GM19035 (cell line): Measurements from ENCODE around the gene BRI3BP.

ENCODE experiments used
- ATAC-seq: cut with Tn5 transposase; IDR thresholded peaks from one replicate; pipeline ENCODE4 v1.9.1; 2021; ENCODE audit not compliant: unreplicated experiment

BRI3BP gene, protein sequence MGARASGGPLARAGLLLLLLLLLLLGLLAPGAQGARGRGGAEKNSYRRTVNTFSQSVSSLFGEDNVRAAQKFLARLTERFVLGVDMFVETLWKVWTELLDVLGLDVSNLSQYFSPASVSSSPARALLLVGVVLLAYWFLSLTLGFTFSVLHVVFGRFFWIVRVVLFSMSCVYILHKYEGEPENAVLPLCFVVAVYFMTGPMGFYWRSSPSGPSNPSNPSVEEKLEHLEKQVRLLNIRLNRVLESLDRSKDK

DNA sequence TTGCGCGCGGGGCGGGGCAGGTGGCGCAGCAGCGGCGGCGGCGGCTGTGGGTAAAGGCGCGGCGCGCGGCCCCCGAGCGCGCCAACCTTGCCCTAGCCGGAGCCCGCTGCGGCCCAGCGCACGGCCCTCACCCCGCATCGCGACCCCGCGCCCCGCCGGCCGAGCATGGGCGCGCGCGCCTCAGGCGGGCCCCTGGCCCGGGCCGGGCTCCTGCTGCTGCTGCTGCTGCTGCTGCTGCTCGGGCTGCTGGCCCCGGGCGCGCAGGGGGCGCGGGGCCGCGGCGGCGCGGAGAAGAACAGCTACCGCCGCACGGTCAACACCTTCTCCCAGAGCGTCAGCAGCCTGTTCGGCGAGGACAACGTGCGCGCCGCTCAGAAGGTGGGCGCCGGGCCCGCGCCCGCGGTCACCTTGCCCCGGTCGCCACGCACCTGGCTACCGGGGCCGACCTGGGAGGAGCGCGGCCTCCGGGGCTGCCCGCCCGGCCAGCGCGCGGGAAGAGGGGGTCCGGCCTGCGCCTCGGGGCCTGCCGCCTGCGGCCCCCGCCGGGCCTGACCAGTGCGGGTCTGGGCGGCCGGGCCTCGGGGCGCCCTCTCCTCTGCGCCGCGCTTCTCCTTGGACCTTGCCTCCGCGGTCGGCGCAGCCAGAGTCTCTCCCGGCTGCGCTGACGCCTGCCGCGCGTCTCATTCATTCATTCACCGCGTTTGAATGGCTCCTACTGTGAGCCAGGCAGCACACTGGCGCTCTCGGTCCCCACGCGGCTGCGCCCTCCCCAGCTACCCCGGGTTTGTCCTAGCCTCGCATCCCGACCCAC, at the start of gene BRI3BP:
Gene BRI3BP, plus strand, starts transcription at position 20 of the 811 bp plus-strand sequence. Its CDS starts 146 bp downstream, at position 166.
- ATAC-seq = peak; percentile 49

DNA sequence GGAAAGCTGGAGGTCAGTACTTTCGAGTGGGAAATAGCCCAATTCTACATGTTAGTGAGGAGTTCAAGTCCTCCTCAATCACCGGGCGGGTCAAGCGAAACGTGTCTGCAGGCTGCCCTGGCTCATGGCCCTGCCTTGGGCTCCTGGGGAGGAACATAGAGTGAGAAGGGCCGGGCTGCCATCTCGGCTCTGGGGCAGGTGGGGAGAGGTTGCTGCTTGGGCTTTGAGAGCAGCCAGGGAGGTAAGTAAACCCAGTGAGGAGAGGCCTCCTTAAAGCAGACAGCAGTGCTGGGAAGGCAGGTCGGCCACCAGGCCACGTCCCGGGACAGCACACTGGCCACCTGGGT, 47.0 kb upstream of the BRI3BP start:
- no peak for ATAC-seq

DNA sequence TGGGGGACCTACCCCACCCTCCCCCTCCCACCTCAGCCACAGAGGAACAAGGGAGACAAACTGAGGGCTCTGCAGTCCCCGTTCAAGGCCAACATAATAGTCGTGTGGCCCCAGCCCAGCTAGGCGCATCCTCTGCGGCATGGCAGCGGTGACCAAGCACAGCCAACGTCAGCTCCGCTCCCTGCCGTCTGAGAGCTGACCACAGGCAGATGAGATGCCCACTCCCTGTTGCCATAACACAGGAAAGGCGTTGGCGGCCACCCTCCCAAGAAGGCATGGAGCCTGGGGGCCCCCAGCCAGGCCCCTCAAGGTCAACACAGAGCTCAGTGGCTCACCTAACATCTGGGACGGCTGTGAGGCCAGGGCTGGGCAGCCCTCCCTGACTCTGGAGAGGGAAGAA, 46.4 kb upstream of the BRI3BP start:
- no peak for ATAC-seq

DNA sequence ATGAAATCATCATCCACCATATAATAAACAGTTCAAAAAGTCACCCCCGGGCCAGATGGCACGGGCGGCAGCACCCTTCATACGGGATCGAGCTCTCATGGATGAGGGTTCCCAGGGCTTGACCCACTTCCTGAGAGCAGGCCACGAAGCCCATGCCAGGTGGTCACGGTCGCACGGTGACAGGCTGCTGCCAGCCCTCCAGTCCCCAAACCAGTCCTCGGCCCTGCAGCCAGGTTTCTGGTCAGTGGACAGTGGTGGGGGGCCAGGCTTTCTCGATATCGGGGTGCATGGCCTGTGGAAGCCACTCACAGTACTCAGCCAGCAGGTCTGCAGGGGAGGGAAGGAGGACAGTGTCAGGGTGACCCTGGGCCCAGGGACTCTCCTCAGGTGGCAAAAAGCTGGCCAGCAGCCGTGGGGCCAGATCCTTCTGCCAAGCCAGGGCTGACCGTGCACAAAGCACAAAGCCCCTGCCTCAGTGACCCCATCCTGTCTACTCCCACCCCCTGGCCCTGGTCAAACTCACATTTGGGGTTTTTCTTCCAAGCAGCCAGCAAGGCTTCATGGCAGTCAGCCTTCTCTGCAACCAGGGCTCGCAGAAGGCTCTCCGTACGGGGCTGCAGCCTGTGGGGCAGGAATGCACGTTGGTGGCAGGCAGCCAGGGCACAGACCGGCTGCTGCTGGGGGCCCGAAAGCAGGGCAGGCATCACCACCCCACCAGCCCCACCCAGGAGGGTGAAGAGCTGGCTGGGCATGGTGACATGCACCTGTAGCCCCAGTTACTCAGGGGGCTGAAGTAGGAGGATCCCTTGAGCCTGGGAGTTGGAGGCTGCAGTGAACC, 45.7 kb upstream of the BRI3BP start:
- no peak for ATAC-seq

DNA sequence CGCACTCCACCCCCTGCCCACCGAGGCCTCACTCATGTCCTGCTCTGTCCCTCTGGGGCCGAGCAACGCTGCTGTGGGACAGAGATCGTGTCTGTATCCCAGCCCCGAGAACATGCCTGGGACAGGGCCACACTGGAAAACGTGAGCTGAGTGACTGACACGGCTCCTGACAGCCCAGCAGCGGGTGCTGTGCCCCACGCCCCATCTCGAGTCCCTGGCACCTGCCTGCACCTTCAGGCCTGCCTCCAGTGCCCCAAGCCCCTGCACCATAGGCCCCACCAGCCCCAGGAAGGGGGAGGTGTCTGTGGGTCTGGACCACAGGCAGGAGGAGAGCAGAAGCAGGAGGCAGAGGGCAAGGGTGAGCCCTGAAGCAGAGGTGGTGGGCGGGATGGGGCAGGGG, 44.4 kb upstream of the BRI3BP start:
- ATAC-seq = no peak

DNA sequence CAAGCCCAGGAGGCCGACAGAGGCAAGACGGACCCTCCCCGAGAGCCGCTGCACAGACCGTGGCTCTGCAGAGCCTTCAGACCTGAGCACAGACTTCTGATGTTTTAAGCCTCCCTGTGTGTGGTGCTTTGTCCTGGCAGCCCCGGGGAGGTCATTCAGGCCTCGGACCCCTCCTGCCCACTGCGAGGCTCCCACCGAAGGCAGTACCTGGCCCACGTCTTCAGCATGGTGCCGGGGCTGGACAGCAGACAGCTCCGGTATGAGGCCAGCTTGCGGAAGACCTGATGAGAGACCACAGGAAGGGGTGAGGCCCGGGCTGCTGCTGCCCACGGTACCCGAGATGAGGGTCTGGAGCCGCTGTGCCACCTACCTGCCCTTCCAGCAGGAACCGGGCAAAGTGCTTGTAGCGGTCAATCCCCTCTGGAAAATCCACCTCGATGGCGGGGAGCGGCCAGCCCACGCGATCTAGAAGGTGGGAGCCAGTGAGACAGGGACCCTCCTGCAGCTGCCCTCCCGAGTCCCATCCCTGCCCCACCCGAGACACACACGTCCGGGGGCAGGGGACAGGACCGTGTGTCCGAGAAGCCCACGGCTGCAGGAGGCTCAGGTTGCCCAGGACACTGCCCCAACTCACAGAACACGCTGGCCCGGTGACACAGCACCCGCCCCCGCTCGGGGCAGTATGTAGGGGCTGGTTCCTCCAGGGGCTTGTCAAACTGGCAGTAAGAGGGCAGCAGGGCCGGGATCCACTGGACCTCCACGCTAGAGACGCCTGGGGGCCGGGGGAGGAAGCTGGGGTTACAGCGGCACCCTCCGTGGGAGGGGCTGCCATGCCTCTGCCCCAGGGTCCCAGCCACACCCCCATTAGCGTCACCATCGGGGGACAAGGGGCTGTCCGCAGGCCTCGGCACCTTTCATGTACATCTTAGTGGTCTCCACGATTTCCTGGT, 43.4 kb upstream of the BRI3BP start:
- ATAC-seq = no peak

DNA sequence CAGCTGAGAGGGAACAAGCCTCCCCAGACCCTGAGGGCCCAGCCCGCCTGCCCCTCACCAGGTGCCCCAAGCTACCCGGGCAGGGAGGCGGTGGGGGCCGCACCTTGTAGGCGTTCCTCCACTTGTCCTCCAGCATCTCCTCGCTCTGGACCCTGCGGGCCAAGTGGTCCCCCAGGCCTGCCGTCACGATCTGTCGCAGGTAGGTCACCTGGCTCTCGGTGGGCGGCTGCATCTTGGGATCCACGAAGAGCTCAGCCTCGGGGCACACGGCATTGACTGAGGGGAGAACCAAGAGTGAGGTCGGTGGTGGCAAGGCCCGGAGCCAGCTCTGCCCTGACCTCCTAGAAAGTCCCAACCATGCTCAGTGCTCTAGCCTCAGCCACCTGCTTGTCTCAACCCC, 41.1 kb upstream of the BRI3BP start:
- ATAC-seq = no peak

DNA sequence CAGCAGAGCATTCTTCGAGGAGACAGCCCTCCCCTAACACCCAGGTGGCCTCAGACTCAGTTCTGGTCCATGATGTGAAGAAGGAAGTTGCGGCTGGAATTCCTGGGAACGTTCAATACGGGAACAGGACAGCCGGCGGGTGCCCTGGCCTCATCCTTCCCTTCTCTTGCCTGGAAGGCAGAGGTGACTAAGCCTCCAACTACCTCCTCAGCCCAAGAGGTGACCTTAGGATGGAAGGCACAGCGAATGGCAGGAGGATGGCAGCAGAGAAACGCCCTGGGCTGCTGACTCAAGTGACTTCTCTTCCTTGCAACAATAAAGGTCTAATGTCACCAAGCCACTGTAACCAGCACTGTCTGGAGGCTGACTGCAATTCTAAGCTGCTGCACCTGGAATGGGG, 40.6 kb upstream of the BRI3BP start:
- no peak for ATAC-seq

DNA sequence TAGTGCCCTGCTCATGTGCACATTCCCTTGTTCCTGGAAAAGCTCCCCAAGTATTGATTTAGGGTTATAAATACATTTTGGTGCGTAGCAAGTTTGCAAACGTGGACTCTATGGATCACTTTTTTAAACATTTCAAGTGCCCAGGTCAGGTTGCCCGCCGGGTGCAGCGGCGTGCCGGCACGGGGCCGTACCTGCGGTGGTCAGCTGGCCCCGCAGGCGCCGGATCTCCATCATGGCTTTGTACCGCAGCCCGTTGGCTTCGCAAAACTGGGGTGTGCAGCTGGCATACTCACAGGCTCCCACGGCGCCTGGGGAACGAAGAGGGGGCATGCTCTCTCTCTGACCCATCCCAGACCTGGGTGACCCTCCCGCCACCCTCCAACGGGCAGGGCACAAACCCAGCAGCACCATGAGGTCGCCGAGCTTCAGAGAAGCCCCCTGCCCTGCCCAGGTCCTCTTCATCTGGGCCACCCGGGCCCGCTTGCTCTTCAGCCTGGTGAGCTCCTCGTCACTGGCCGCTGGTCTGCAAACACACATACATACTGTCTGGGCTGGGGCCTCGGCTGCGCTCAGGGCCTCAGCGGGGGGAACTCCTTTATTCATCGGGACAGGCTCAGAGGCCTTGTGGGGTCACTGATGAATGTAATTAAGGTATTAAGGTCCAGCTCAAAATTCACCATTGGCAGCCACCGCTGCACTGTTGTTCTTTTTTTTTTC, 39.6 kb upstream of the BRI3BP start:
- ATAC-seq = no peak

DNA sequence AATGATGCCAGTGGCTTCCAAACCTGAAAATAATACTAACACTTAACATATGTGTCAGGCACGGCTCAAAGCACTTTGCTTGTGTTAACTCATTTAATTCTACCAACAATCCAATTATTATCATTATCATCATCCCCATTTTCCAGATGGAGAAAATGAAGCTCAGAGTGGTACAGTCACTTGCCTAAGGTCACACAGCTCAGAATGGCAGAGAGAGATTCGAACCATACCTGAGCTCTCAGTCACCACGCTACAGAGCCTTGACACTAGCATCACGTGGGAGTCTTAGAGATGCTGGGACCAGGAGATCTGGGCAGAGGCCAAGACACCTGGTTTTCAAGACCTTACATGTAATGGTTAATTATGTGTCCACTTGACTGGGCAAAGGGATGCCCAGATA, 38.7 kb upstream of the BRI3BP start:
- ATAC-seq = no peak

DNA sequence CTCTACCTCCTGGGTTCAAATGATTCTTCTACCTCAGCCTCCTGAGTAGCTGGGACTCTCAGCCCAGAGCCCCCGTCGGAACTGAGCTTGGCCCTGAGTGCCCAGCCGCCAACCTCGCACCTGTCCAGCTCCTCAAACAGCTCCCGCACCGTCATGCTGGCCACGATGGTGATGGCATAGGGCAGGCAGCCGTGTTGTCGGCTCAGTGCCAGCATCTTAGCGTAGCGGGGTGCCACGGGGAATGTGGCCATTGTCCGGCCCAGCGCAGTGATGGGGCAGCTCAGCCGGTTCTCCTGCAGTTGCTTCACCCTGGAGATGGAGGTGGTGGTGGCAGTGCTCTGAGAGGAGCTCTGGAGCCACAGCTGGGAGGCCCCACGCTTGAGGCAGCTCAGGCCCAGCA, 36.9 kb upstream of the BRI3BP start:
- no peak for ATAC-seq

DNA sequence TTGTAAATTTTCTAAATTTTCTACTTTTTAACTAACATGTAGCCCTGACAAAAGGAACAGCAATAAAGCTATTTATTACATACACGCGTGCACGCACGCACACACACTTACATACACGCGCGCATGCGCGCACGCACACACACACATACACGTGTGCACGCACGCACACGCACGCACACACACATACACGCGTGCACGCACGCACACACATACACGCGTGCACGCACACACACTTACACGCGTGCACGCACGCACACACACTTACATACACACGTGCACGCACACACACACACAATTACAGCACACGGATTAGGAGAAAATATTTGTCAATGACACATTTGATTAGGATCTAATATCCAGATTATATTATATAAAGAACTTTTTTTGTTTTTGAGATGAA, 32.4 kb upstream of the BRI3BP start:
- ATAC-seq = no peak

DNA sequence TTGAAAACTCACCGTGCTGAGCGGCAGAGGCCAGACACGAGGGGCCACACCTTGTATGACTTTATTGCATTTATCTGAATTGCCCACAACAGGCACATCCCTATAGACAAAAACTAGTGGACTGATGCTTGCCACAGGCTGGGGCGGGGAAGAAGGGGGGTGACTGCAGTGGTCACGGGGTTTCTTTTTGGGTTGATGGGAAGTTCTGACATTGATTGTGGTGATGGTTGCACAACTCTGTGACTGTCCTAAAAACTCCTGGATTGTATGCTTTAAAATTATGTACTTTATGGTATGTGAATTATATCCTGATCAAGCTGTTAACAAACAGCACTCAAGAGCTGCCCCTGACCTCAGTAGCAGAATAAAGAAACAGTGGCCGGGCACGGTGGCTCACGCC, 30.2 kb upstream of the BRI3BP start:
- no peak for ATAC-seq

DNA sequence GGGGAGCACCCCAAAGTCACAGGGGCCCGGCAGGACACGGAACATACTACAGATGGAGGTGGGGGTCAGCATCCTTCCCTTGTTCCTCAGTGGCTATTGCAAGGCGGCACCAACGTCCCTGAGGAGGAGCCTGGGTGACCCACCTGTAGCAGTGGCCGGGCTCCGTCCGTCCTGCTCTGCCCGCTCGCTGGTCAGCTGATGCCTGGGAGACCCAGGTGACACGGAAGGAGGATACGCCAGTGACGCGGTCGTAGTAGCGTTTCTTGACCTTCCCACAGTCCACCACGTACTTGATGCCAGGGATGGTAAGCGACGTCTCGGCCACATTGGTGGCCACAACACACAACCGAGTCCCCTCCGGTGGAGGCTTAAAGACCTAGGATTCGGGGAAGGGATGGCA, 29.2 kb upstream of the BRI3BP start:
- ATAC-seq = no peak

DNA sequence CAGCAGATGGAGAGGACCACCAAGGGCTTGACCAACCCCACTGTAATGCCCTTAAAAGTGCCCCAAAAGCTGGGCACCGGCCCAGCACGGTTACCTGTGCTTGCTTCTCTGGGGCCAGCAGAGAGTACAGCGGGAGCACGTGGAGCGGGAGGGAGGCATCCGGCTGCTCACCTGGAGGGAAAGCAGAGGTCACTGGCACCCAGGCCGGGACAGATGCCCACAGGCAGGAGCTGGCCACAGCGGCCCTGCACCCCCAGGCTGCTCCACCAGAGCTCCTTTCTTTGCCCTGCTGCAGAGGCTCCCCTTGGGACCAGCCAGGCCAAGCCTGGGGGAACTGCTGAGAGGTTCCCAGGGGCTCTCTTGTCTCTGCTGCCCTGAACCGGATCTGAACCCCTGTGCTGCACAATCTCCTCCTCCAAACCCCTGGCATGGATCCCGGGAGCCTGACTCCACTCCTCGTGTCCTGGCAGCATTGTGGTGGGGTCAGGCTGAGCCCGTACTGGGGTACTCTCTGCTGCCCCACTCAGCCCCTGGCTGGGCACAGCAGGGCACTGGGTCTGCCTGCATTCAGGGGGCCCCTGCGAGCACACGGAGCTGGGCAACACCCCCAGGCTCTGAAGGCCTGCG, 28.5 kb upstream of the BRI3BP start:
- ATAC-seq = no peak

DNA sequence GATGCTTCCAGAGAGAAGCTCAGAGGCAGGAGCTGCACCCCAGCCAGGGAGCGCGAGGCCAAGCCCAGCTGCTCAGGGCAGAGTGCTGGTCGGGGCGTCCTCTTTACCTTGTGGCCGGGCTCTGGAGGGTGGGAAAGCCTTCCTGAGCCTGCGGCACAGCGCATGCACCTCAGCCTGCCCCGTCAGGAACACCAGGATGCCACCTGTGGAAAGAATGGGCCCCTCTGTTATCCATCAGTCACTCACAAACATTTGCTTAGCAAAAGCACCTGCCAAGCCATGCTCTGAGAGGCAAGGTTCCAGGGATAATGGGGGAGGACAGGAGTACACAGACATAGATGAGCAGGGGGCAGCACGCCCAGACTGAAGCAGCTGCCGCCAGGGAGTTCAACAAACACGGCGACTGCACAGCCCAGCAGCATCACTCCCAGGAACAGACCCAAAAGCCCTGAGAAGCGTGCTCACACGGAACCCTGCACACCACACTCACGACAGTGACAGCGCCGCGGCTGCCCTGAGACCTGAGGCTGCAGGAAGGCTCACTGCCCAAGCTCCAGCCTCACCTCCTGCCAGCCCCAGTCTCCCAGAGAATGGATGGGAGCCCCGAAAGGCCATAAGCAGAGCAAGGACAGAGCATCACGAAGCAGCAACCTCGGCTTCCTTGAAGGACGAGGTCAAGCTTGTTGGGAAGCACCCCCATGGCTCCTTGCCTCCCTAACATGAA, 26.3 kb upstream of the BRI3BP start:
- ATAC-seq = no peak

DNA sequence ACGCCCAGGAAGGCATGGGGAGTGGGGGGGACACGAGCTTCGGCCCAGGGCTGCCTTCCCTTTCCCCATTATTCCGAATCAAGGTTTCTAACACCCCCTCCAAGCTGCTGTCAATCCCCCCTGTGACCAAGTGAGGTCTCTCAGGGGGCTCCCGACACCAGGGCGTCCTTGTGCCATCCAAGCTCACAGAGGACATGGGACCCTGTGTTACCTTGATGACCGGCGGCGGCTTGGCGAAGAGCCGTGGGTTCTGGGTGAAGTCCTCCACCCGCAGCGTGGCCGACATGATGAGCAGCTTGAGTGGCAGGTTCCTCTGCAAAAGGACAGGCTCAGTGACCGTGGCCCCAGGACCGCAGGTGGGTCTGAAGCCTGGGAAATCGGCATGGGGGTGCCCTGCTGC, 24.8 kb upstream of the BRI3BP start:
- no peak for ATAC-seq

DNA sequence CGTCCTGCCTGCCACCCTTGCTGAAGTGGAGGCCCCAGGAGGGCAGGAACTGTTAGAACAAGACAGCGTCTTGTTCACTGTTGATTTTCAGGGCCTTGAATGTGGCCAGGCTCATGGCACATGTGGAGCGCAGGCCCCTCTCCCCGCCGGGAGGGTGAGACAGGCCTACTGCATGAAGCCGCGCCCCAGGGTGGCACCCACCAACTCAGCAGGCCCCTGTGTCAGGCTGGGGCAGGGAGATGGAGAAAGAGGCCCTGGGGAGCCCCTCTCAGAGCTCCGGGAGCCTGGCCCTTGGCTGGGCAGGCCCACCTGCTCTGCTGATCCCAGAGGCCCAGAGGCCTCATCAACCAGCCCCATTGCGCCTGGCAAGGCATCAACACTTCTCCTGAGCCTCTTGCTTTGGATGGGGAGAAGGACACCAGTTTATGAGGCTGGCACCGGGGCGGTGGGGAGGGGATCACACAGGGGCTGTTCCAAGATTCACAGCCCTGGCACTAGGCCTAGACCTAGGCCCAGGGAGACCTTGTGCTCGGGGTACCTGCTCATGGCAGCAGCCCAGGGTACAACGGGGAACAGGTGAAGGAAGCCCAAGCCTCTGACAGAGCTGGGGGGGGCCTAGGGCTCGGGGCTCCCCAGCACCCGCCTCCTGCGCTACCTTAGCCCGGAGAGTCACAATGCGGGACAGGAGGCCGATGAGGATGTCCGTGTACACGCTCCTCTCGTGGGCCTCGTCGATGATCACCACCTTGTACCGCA, 22.6 kb upstream of the BRI3BP start:
- no peak for ATAC-seq
